NCI-H2107 (cell line): Measurements from ENCODE around the gene LYAR.
A peak's percentile ranks its signal among the peaks of the same experiment; 100 is the strongest.
"Not testable (repeated sequence)": the region's sequence is repeated elsewhere in the genome, so short reads cannot be mapped to it uniquely, and the experiment has no call there.

Source experiments
- DNase-seq: peaks from one replicate; lab custom pipeline; 2025; lab: John Stamatoyannopoulos, UW

LYAR gene

GRCh38 chr4:4259484-4260100, 30.4 kb downstream of the LYAR start:
- no peak for DNase-seq

GRCh38 chr4:4257705-4258104, 32.2 kb downstream of the LYAR start:
- DNase-seq: not testable (repeated sequence)

DNA sequence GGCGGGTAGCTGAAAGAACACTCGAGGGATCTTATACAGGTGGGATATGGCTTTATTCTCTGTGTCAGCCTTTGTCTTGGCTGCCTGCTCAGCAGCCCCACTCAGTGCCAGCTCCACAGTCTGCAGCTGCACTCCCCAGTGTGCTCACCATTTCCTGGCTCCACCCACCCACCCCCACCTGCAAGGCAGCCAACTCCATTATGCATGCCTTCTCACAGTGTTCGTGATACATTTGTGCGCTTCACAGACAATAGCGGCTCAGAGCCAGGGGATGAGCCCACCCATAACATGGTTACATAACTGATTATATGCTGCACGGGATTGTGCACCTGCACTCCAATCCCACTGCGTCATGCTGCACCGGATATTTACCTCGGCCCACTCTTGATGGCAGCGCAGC, 33.2 kb downstream of the LYAR start:
- no peak for DNase-seq

GRCh38 chr4:4254666-4255065, 35.3 kb downstream of the LYAR start:
- no peak for DNase-seq

- DNase-seq: no peak
Measured at GRCh38 chr4:4254199-4254598, 35.8 kb downstream of the LYAR start.

DNA sequence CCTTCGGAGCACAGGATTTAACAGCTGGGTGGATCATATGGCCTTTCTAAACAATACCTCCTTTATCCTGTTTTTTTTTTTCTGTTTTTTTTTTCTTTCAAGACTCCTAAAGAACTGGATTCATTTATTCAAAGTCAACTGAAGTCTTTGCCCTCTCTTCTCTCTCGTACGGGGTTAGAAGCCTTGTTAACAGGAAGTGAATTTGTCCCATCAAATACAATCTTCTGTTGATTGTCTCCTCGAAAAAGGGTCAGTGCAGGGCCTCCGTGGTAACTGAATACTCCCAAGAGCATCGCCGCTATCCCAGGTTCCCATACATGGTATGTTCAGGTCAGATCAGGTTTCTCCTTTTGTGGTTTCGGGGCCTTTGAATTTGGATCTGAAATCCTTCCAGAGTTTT, 40.1 kb downstream of the LYAR start:
- DNase-seq: no peak

GRCh38 chr4:4249342-4249741, 40.6 kb downstream of the LYAR start:
- DNase-seq: not testable (repeated sequence)

GRCh38 chr4:4248885-4249203, 41.1 kb downstream of the LYAR start:
- no peak for DNase-seq

- peak; percentile 40 for DNase-seq
Measured at GRCh38 chr4:4248029-4248884, 41.7 kb downstream of the LYAR start, which contains the start of gene TMEM128. TMEM128 (minus strand) TSS chr4:4248223; CDS start chr4:4248202, 21 bp downstream.

GRCh38 chr4:4247696-4248028, 42.3 kb downstream of the LYAR start:
- no peak for DNase-seq

GRCh38 chr4:4245172-4245571, 44.8 kb downstream of the LYAR start:
- DNase-seq: no peak

- DNase-seq: not testable (repeated sequence)
Measured at GRCh38 chr4:4239551-4239950, 50.4 kb downstream of the LYAR start.

- no peak for DNase-seq
Measured at GRCh38 chr4:4233610-4234009, 56.3 kb downstream of the LYAR start.

DNA sequence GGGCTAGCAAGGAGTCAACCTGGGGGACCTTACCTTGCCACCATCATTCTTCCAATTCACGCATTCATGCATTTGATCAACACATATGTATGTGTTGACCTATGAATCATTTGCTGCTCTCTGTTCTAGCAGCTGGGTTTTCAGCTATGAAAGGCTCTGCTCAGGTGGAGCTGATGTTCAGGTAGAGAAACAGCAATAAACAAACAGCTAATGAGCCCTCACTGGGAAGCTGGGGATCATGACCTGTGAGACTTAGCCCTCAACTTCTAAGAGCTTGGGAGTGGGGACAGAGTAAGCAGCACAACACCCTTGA, 61.6 kb downstream of the LYAR start:
- DNase-seq: no peak

DNA sequence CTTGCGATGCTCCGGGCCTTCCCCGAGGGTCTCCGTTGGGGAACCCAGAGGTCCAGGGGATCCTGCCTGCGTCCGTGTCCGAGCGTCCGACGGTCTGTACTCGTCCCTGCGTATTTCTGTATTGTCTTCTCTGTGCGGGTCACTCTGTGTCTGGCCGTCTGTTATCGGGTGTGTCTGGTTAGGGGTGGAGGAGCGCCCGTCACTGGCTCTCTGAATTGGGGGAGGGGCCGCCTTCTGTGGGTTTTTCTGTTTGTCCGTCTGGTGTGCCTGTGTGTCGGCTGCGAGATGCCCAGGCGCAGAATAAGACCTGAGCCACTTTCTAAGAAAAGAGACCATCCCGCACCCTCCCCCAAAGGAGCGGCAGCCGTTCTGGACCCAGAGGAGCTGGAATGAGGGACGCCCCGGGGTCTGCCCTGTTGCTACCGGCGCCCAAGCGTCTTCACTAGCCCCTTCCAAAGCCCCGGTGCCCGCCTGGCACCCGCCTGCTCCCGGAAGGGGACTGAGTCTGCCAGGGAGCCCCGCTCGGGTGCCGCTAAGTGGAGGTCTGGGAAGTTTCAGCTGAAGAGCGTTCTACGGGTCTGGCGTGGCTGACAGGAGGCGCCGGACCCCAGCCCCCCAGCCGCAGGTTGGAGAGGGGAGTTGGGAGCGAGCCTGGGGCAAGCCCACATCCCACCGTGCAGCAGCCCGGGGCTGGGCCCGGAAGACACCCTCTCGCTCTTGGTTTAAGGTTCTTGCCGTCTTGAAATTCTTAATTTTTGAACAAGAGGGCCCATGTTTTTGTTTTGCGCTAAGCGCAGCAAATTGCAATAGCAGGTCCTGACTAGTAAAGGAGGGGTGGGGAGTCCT, 62.2 kb downstream of the LYAR start:
- DNase-seq: no peak

DNA sequence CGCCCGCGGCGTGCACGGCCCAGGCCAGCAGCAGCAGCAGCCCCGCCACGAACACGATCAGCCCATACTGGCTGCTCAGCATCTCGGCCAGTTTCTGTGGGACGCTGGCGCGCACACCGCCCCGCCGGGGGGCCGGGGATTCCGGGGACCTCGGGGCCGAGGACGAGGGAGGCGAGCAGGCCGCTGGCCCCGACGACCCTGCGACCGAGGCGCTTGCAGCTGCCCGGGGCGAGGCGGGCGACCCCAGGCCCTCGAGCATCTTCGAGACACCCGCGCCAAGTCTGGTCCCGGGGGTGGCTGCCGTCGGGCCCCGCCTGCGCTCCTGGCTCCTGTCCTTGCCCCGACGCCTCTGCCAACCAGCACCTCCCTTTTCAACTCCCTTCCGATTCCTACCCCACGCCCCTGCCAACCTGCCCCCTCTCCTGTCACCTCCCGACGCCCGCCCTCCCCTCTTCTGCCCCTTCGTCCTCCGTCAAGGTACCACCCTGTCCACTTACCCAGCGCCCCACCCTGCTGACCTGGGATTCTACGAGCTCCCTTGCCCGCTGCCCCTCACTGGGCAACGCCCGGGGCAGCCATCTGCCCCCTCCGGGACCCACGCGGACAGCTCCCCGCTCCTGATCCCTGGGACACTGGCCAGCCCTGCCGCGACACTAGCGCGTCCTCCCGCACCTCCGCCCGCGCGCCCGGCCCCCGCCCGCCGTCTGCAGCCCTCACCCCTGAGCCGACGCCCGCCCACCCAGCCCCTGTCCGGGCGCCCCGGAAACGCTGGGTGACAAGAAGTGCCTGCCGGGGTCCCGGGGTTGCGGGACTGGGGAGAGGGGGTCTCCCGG, 63.1 kb downstream of the LYAR start, which contains the start of gene OTOP1:
Gene OTOP1 (minus strand): TSS at position 324 of the 833 bp plus-strand sequence. CDS start 65 bp downstream, at position 259.
- no peak for DNase-seq

GRCh38 chr4:4225915-4226605, 63.9 kb downstream of the LYAR start:
- DNase-seq: no peak
